ENCODE data around the gene ENPP6.

DNA sequence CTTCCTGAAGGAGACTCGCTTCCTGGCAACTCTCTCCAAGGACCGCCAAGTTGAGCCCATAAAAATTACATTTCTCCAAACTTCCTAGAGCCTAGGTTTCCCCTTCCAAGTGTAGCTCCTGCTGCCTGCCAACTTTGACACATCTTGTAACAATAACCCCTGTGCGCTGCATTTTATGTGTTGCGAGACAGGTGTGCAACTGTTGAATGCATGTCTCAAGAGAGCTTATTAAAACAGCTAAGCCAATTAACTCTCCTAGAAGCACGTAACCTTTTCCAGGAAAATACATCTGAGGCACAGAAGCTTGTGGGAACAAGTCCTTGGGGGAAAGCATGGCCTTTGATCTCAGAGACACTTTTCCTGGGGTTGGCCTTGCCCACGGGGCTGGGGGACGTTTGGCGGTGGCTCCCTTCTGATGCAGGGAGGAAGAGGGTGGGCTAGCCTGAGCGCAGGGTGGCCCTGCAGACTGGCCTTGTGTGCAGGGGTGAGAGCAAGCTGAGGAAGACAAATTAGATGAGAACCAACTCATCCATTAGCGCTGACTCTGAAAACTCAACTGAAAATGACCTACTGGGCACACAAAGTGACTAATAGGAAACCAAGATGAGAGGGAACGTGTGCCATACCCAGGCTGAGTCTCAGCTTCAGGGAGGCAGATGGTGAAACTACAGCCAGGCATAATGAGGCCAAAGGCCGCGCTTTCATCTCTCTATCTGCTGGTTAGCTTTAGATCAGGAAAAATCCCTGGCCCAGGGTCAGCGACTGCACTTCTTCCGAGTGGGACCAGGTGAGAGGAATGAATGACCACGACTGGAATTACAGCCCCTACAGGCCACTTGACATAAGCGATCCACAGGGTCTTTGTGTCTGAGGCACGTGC, 75.3 kb downstream of the ENPP6 start:
- TF ChIP-seq EZH2 (IDR thresholded peaks at IDR 0.05; ENCODE audit: borderline replicate concordance, low read depth, low read length, severe bottlenecking) (no peak), CTCF (IDR thresholded peaks at IDR 0.05; ENCODE audit: extremely low read depth in 1 of 2, insufficient read depth in 1 of 2, low read depth in 1 of 2, low read length in 2 of 2) (no peak), POLR2A (IDR thresholded peaks at IDR 0.05; ENCODE audit: low read depth, low read length) (no peak), POLR2AphosphoS5 (IDR thresholded peaks at IDR 0.05; ENCODE audit: insufficient read depth, low read depth, low read length) (no peak), MYC (IDR thresholded peaks at IDR 0.05; ENCODE audit: low read depth, low read length) (no peak), JUN (IDR thresholded peaks at IDR 0.05; ENCODE audit: borderline replicate concordance, insufficient read depth, insufficient read length, low read depth) (no peak)
- TF ChIP-seq, protein P1, sequence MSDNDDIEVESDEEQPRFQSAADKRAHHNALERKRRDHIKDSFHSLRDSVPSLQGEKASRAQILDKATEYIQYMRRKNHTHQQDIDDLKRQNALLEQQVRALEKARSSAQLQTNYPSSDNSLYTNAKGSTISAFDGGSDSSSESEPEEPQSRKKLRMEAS (IDR thresholded peaks at IDR 0.05; ENCODE audit: insufficient read depth, insufficient read length) = no peak

All from endothelial cell of umbilical vein (primary cell).